HG03432 (cell line): ENCODE measurements around the gene BMERB1.
"Not testable (repeated sequence)": the region's sequence is repeated elsewhere in the genome, so short reads cannot be mapped to it uniquely, and the experiment has no call there.

ENCODE experiments used
- ATAC-seq: cut with Tn5 transposase; IDR thresholded peaks from one replicate; pipeline ENCODE4 v1.9.1; 2021; ENCODE audit warnings: mild to moderate bottlenecking, moderate library complexity; ENCODE audit not compliant: unreplicated experiment

The BMERB1 gene

DNA sequence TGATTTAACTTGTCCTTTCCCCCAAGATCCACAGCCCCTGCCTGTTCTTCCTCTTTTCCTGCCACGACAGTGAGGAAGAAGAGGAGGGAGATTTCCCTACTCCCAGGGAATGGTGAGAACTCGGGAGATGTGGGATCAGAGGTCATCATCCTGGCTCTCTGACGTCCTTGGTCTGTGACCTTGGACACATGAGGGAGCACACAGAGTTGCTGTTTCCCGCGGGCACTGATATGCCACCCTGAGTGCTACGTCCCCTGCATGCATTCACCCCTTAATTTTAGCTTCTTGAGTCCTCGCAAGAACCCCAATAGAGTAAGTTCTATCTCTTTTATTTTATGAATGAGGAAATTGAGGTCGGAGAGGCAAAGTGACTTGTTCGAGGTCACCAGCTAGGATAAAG is 85.4 kb downstream of the BMERB1 start:
- ATAC-seq: no peak

DNA sequence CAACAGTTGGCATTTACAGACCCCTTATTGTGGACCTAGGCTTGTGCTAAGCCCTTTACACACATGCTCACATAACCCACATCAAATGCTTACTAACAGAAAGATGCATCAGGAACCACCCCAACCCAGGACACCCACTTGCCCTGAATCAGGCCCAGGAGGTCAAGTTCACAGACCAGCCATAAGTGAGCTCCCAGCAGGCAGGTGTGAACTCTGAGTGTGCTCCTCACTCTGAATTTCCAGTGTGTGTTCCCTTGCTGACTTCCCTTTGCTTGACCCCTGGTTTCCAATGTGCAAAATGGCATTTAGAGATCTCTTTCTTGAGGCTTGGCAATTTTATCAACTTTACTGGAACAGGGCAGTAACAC is 87.0 kb downstream of the BMERB1 start:
- no peak for ATAC-seq

GRCh38 chr16:15521758-15522509 is 87.5 kb downstream of the BMERB1 start:
- ATAC-seq: no peak

DNA sequence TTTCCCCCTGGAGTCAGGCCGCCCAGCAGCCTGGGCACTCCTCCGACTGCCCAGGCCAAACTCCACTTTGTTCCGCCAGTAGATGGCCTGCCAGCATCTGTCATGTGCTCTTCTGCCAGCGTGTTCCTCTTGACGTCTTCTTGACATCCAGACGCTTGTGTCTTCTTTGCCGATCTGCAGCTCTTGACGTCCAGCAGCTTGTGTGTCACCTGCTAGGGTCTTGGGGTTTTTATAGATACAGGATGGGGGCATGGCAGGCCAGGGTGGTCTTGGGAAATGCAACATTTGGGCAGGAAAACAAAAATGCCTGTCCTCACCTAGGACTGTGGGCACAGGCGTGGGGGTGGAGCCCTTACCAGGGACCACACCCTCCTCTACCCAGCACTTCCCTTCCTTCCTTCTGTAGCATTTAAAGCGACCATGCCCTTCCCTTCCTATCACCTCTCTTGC is 88.7 kb downstream of the BMERB1 start:
- ATAC-seq: no peak

- no peak for ATAC-seq
These were observed 89.6 kb downstream of the BMERB1 start for GRCh38 chr16:15523939-15524338.

DNA sequence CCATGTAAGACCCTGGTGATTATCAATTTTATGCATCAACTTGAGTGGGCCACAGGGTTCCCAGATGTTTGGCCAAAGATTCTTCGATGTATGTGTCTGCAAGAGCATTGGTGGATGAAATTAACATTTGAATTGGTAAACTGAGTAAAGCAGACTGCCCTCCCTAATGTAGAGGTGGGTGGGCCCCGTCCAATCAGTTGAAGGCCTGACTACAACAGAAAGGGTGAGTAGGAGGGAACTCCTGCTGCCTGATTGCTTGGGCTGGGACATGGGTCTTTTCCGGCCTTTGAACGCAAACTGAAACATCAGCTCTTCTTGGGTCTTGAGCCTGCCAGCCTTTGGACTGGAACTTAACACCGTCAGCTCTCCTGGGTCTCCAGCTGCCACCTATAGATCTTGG is 90.6 kb downstream of the BMERB1 start:
- ATAC-seq: no peak

DNA sequence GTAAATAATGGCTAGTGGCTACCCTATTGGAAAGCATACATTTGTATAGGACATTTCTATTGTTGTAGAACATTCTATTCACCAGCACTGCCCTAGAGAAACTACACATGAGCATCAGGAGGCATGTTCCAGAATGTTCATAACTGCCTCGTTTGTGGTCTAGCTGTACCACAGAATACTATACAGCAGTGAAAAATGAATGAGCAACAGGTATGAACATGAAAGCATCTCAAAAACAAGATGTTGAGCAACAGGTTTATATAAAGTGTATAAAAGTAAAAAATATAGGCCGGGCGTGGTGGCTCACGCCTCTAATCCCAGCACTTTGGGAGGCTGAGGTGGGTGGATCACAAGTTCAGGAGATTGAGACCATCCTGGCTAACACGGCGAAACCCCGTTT is 91.7 kb downstream of the BMERB1 start:
- ATAC-seq: no peak

GRCh38 chr16:15526731-15527130 is 92.3 kb downstream of the BMERB1 start:
- ATAC-seq: no peak

- ATAC-seq: no peak
These were observed 95.3 kb downstream of the BMERB1 start for GRCh38 chr16:15529673-15530072.

- ATAC-seq: no peak
These were observed 95.7 kb downstream of the BMERB1 start for GRCh38 chr16:15530085-15530484.

DNA sequence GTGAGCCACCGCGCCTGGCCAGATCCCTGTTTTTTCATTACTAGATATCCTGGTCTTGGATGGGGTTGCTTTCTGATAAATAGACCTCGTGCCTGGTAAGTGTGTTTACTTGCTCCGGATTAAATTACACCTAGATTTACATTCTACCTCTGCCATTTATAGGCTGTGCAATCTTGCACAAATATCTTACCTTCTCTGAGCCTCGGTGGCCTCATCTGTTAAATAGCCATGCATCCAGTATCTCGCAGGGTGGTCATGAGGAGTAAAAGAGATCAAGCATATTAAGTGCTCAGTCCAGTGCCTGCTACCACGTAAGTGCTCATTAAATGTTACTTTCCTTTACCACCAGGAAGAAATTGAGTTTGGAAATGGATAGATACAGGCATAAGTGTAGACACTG is 98.4 kb downstream of the BMERB1 start:
- ATAC-seq: no peak

- ATAC-seq: no peak
These were observed 99.0 kb downstream of the BMERB1 start for GRCh38 chr16:15533386-15533785.

- no peak for ATAC-seq
These were observed 101.4 kb downstream of the BMERB1 start for GRCh38 chr16:15535772-15536171.

DNA sequence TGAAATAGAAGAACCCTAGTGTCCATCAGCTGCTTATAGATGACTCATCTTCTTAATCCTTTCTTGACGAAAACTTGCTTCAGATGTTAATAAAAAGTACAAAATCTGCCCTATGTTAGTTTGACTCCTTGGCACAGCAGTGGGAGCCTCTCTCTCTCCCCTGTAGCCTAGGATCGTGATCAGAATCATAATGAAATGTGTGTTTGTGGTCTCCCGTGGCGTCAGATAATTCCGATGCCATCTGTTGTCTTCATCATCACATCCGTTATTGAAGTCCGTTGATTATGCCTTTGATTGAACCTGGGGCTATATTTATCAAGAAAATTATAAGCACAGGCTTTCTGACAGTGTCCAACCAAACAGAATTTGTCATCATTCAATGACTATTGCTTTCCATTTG is 102.5 kb downstream of the BMERB1 start:
- ATAC-seq: no peak

- no peak for ATAC-seq
These were observed 104.1 kb downstream of the BMERB1 start for GRCh38 chr16:15538507-15538906.

- no peak for ATAC-seq
These were observed 104.8 kb downstream of the BMERB1 start for GRCh38 chr16:15539197-15539596.

DNA sequence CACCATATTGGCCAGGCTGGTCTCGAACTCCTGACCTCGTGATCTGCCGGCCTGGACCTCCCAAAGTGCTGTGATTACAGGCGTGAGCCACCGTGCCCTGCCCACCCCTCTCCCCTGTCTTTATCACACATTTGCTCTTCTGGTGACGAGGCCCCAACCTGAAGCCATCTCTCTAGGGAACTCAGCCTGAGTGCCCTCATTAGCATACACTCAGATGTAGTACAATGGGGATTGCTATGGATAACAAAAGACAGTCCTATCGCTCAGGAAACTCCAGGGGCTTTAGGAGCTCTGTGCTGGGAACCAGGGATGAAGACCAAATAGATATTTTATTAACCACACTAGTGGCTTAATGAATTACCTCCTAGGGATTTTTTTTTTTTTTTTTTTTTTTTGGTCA is 107.9 kb downstream of the BMERB1 start:
- no peak for ATAC-seq

GRCh38 chr16:15542734-15543347 is 108.5 kb downstream of the BMERB1 start:
- no peak for ATAC-seq

DNA sequence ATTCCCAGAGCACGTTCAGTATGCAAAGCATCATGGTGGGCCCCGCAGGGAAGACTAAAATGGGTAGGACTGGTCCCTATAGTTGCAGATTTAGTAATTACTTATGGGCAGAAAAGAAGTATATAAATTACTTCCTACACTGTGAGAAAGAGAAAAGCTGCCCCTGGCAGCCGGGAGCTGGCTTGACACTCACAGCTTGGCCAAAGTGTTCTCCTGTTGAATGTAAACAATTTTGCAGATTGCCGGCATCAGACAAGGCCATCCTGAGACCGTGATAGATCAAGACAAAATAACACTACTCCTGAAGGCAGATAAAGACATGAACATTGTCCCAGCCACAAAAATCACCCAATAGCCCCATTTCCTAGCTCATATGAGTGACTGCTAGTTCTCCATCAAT is 110.0 kb downstream of the BMERB1 start:
- no peak for ATAC-seq

DNA sequence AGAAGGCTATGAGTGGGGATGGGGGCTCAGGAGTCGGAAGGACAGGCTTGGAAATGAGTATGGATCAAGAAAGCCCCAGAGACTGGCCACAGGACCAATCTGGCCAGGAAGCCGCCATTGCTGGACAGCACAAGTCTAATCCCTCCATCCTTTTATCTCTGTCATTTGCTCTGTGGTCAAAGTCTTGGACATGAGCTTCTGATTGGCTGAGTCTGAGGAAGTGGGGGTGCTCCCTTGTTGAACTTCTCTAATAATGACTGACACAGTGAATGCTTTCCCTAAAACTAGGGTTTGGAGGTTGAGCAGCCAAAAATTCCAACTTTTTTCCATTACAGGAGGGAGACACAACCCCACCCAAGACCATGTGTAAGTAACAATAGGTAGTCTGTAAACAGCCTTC is 111.2 kb downstream of the BMERB1 start:
- no peak for ATAC-seq

DNA sequence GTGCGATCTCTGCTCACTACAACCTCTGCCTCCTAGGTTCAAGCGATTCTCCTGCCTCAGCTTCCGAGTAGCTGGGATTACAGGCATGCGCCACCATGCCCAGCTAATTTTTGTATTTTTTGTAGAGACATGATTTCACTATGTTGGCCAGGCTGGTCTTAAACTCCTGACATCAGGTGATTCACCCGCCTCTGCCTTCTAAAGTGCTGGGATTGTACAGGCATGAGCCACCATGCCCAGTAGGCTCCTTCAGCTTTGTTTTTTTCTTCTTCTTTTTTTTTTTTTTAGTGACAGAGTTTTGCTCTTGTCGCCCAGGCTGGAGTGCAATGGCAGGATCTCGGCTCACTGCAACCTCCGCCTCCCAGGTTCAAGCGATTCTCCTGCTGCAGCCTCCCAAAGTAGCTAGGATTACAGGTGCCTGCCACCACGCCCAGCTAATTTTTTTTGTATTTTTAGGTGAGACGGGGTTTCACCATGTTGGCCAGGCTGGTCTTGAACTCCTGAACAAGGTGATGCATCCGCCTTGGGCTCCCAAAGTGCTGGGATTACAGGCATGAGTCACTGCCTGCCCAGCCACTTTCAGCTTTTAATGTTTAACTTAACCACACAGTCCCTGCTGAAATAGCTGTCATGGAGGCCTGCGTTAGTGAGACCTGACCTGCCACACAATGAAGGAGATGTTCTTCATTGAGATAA is 112.8 kb downstream of the BMERB1 start:
- not testable (repeated sequence) for ATAC-seq

DNA sequence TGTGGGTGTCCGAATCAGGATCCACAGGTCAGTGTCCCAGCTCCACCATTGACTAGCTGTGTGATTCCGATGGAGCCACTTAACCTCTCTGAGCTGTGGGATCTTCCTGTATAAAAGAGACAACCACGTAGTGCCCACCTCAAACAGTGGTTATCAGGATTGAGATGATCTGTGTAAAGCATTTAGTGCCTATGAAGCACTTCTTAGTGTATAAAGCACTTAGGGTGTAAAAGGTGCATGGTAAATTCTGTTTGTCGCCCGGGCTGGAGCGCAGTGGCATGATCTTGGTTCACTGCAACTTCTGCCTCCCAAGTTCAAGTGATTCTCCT is 113.3 kb downstream of the BMERB1 start:
- ATAC-seq: no peak
